ENCODE results near the gene DUXB. TPM values are rescaled to one million over a fixed set of nuclear protein-coding genes. Genes with fewer than 3 reads are reported as not detected.

Gene DUXB
- total and polyA plus RNA-seq, 2 experiments from 2014 or later = not detected

GRCh38 chr16:75647492-75648264, 53.6 kb downstream of the DUXB start, which contains the start of the genes KARS1 and TERF2IP:
Gene KARS1, minus strand, starts transcription at chr16:75647665. Its CDS starts 26 bp downstream, at chr16:75647639.
Gene TERF2IP, plus strand, starts transcription at chr16:75647773. Its CDS starts 110 bp downstream, at chr16:75647883.
- Mint-ChIP-seq H3K9me3 (no peaks in the 10 kb centered on the region), H3K36me3 (ENCODE audit: low read depth) (peaks cover 27% of the 10 kb centered on the region), H3K27me3 (ENCODE audit: insufficient read depth, low read depth, poor library complexity) (peaks cover 5% of the 10 kb centered on the region), H3K4me3 (peak within 1 kb of the TSS; percentile 87), H3K4me1 (peaks cover 27% of the 10 kb centered on the region), H3K27ac (peak within 1 kb of the TSS; percentile 97)
- peak; percentile 91 for ATAC-seq
- H3K79me2 ChIP-seq (replicated peaks; ENCODE audit: insufficient read depth) = peaks cover 87% of the 10 kb centered on the region
- peaks cover 20% of the 10 kb centered on the region for H3K4me1 ChIP-seq (ENCODE audit: insufficient read depth)
- DNase-seq (ENCODE audit: low spot score) = peak; percentile 94
- H3K4me3 ChIP-seq = peak within 1 kb of the TSS; percentile 88
- peaks cover 35% of the 10 kb centered on the region for H4K20me1 ChIP-seq (replicated peaks; ENCODE audit: insufficient read depth)
- peak within 1 kb of the TSS; percentile 94 for H3K4me2 ChIP-seq
- peaks cover 6% of the 10 kb centered on the region; the same call in 1 of the 2 replicates for H3F3A ChIP-seq (replicated peaks; ENCODE audit: low read depth)
- H3K27ac ChIP-seq (ENCODE audit: low read depth) = peak within 1 kb of the TSS; percentile 95
- H3K27me3 ChIP-seq (ENCODE audit: insufficient read depth) = no peaks in the 10 kb centered on the region
- peak within 1 kb of the TSS; percentile 84 for H2AFZ ChIP-seq
- H3K9me2 ChIP-seq (ENCODE audit: insufficient read depth) = no peaks in the 10 kb centered on the region
- peaks cover 25% of the 10 kb centered on the region for H3K36me3 ChIP-seq (ENCODE audit: insufficient read depth)
- no peak for TF ChIP-seq EZH2phosphoT487 (IDR thresholded peaks at IDR 0.05; ENCODE audit: unreplicated experiment)
- TF ChIP-seq POLR2AphosphoS5 (IDR thresholded peaks at IDR 0.05; ENCODE audit: low read depth) = peak; percentile 92
- TF ChIP-seq ETS1 (IDR thresholded peaks at IDR 0.05) = peak; percentile 72

GRCh38 chr16:75647112-75647491, 54.2 kb downstream of the DUXB start:
- Mint-ChIP-seq H3K9me3 (no peaks in the 10 kb centered on the region), H3K4me3 (peak overlapping the region; percentile 87), H3K27ac (peak overlapping the region; percentile 97), H3K36me3 (ENCODE audit: low read depth) (peaks cover 33% of the 10 kb centered on the region), H3K27me3 (ENCODE audit: insufficient read depth, low read depth, poor library complexity) (peaks cover 5% of the 10 kb centered on the region), H3K4me1 (peaks cover 24% of the 10 kb centered on the region)
- DNase-seq (ENCODE audit: low spot score) (no peak), ATAC-seq (peak; percentile 29)
- H3K27me3 ChIP-seq (ENCODE audit: insufficient read depth) = no peaks in the 10 kb centered on the region
- H3K4me1 ChIP-seq (ENCODE audit: insufficient read depth) = peaks cover 20% of the 10 kb centered on the region
- H3K27ac ChIP-seq (ENCODE audit: low read depth) = peak overlapping the region; percentile 71; the same call in 1 of the 2 replicates
- H3K79me2 ChIP-seq (replicated peaks; ENCODE audit: insufficient read depth) = peaks cover 87% of the 10 kb centered on the region
- TF ChIP-seq STAT1 (IDR thresholded peaks at IDR 0.05; ENCODE audit: unreplicated experiment) = no peak
- TF ChIP-seq REST (IDR thresholded peaks at IDR 0.05; ENCODE audit: unreplicated experiment) = no peak
- no peak for TF ChIP-seq ETS1 (IDR thresholded peaks at IDR 0.05)
- H3F3A ChIP-seq (replicated peaks; ENCODE audit: low read depth) = peaks cover 6% of the 10 kb centered on the region; the same call in 1 of the 2 replicates
- peaks cover 37% of the 10 kb centered on the region for H4K20me1 ChIP-seq (replicated peaks; ENCODE audit: insufficient read depth)
- no peaks in the 10 kb centered on the region for H3K9me2 ChIP-seq (ENCODE audit: insufficient read depth)
- H3K4me2 ChIP-seq = peak overlapping the region; percentile 91
- peak overlapping the region; percentile 82 for H2AFZ ChIP-seq
- peaks cover 29% of the 10 kb centered on the region for H3K36me3 ChIP-seq (ENCODE audit: insufficient read depth)
- peak overlapping the region; percentile 88 for H3K4me3 ChIP-seq

All from GM23338 (cell line).